Natural killer cell (primary cell): ENCODE measurements around the gene PCNX1. TPM values are rescaled to one million over a fixed set of nuclear protein-coding genes. Genes with fewer than 3 reads are reported as not detected.

Experiments used
- ATAC-seq, 3 donors: fragments of 150-1000 bp in 2 of 3; fragments of 200-7000 bp in 1 of 3; cut with Tn5 transposase; 1 replicate in 1 of 3; 2 replicates in 2 of 3; pipeline ENCODE4 v1.10.0; 2021; ENCODE audit warnings: mild to moderate bottlenecking in 2 of 3, moderate library complexity in 2 of 3
- DNase-seq, 2 donors: peaks; one replicate each; pipeline versions ENCODE4 v3.0.0 to v3.0.0-alpha.2; 2013 to 2021; ENCODE audit warnings: mixed read lengths in 1 of 2
- H3K27ac ChIP-seq: one replicate; pipeline ENCODE4 v1.5.1; 2013; ENCODE audit warnings: mild to moderate bottlenecking, low read length
- H3K27me3 ChIP-seq: one replicate; pipeline ENCODE4 v1.6.1; 2013; ENCODE audit warnings: low read length; ENCODE audit not compliant: control insufficient read depth, insufficient read depth
- H3K36me3 ChIP-seq: one replicate; pipeline ENCODE4 v1.6.1; 2013; ENCODE audit warnings: low read length; ENCODE audit not compliant: control insufficient read depth, insufficient read depth
- H3K4me1 ChIP-seq: one replicate; pipeline ENCODE4 v1.6.1; 2013; ENCODE audit warnings: low read length; ENCODE audit not compliant: control insufficient read depth, insufficient read depth
- H3K4me3 ChIP-seq: one replicate; pipeline ENCODE4 v1.5.1; 2013; ENCODE audit warnings: low read length
- H3K9me3 ChIP-seq: one replicate; pipeline ENCODE4 v1.6.1; 2013; ENCODE audit warnings: low read length; ENCODE audit not compliant: control insufficient read depth, insufficient read depth
- H3K27ac Mint-ChIP-seq, 2 donors: one replicate each; pipeline ENCODE4 v1.8.0; 2022; ENCODE audit warnings: mild to moderate bottlenecking in 2 of 2, mixed read lengths in 2 of 2, moderate library complexity in 1 of 2
- H3K27me3 Mint-ChIP-seq, 2 donors: one replicate each; pipeline ENCODE4 v1.8.0; 2022; ENCODE audit warnings: low read depth in 2 of 2, mixed read lengths in 2 of 2
- H3K36me3 Mint-ChIP-seq: one replicate; pipeline ENCODE4 v1.8.0; 2022; ENCODE audit warnings: mixed read lengths
- H3K4me1 Mint-ChIP-seq, 2 donors: one replicate each; pipeline ENCODE4 v1.8.0; 2022; ENCODE audit warnings: mixed read lengths in 2 of 2
- H3K4me3 Mint-ChIP-seq: one replicate; pipeline ENCODE4 v1.8.0; 2022; ENCODE audit warnings: mild to moderate bottlenecking, moderate library complexity, mixed read lengths
- H3K9me3 Mint-ChIP-seq, 2 donors: one replicate each; pipeline ENCODE4 v1.8.0; 2022; ENCODE audit warnings: mixed read lengths in 2 of 2
- CTCF ChIP-seq: fragments of 200-600 bp; IDR thresholded peaks from one replicate; pipeline ENCODE4 v1.8.0; 2022; ENCODE audit warnings: antibody characterized with exemption
- WGBS: methylation state at CpG from one replicate; pipeline ENCODE4 v1.1.7; 2013; ENCODE audit warnings: missing lambda C conversion rate; ENCODE audit not compliant: insufficient coverage; 5-methylcytosine and 5-hydroxymethylcytosine counted together
- intact Hi-C: fragments of 100-400 bp; cut with micrococcal nuclease; formaldehyde crosslinking; loops from one replicate; pipeline ENCODE4 v1.14.2; 2022
- total RNA-seq, 4 donors: library from RNA; stranded (reverse); fragments of 120-200 nt in 1 of 4; gene quantifications; one replicate each; pipeline versions ENCODE4 v1.2.3 to v1.2.4, GENCODE V29; 2013 to 2022

PCNX1 gene
- total RNA-seq, 3 donors from 2014 or later (not counting 1 experiment from before 2014, with no cell fraction given) = 79.8 to 124 (median 119) TPM

DNA sequence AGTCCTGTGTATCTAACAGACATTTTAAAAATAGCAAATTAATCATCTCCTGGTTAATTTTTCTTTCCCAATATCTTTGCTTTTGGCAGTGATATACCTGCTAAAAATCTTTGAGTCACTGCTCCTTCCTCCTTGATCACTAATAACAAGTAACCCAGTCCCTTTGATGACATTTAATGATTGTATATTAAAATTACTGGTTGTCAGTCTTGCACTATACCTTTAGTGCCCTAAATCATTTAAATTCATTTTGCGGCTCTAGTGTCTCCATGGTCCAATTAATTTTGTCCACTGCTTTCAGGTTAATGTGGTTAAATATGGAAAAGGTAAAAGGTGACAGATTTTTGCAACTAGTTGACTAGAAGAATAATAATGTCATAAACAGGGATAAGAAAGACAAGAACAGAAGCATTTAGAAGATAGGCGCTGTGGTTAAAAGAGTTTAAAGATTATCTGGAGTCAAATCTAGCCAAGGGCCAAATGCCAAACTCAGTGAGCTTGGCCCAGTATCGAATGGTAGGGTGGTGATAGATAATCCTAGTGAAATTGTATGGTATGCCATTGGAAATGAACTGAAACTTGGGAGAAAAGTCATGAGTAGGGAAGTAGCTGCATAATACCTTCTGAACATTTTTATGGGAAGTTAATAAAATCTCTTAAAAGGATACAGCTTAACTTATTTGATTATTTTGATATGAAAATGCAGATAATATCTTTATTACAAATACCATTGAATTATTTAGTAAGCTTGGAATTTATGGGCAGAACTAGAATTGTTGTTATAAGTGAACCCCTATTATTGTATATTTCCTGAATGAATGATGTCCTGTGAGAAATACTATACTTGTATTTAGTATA lies 115.0 kb downstream of the PCNX1 start:
- Mint-ChIP-seq H3K36me3 (peaks cover 10% of the 10 kb centered on the region), H3K4me1 (peaks cover 12 to 14% of the 10 kb centered on the region in 2 donors), H3K4me3 (no peak overlapping the region), H3K9me3 (no peaks in the 10 kb centered on the region), H3K27me3 (no peaks in the 10 kb centered on the region), H3K27ac (peak overlapping the region; percentile 5 to 56)
- no peaks in the 10 kb centered on the region for H3K27me3 ChIP-seq
- 99% methylated on average over 2 of the region's 3 CpGs for WGBS
- H3K36me3 ChIP-seq = peaks cover 39% of the 10 kb centered on the region
- intact Hi-C loops = no loop called here
- H3K9me3 ChIP-seq = no peaks in the 10 kb centered on the region
- no peaks in the 10 kb centered on the region for H3K4me1 ChIP-seq
- ATAC-seq (no peak), DNase-seq (no peak)
- no peak for TF ChIP-seq CTCF
- H3K4me3 ChIP-seq = no peak overlapping the region
- H3K27ac ChIP-seq = no peak overlapping the region

DNA sequence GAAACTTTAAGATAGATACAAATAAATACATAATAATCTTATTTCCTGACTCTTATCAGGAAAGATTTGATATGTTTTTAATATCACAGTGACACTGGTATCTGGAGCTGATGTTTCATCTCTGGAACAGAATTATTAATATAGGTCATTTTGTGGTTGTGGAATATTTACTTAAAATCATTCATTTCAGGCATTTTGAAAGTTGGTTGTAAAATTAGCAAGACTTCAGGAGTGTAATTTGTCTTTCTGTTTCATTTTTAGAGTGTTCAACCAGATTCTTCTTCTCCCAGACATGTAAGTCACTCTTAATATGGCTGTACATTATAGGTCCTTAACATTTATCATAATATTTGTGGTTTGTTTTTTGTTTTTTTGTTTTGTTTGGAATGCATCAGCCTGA lies 115.7 kb downstream of the PCNX1 start:
- intact Hi-C loops = no loop called here
- peak overlapping the region in 1 of 2 donors; percentile 56 for H3K27ac Mint-ChIP-seq
- DNase-seq (no peak), ATAC-seq (no peak)
- H3K36me3 ChIP-seq = peaks cover 42% of the 10 kb centered on the region
- H3K27me3 Mint-ChIP-seq = no peaks in the 10 kb centered on the region
- no peak overlapping the region for H3K27ac ChIP-seq
- TF ChIP-seq CTCF = no peak
- no peak overlapping the region for H3K4me3 Mint-ChIP-seq
- no peaks in the 10 kb centered on the region for H3K27me3 ChIP-seq
- no peaks in the 10 kb centered on the region for H3K9me3 ChIP-seq
- no peaks in the 10 kb centered on the region for H3K9me3 Mint-ChIP-seq
- no peak overlapping the region for H3K4me3 ChIP-seq
- H3K36me3 Mint-ChIP-seq = peaks cover 10% of the 10 kb centered on the region
- H3K4me1 Mint-ChIP-seq = peaks cover 12 to 14% of the 10 kb centered on the region in 2 donors
- H3K4me1 ChIP-seq = no peaks in the 10 kb centered on the region

DNA sequence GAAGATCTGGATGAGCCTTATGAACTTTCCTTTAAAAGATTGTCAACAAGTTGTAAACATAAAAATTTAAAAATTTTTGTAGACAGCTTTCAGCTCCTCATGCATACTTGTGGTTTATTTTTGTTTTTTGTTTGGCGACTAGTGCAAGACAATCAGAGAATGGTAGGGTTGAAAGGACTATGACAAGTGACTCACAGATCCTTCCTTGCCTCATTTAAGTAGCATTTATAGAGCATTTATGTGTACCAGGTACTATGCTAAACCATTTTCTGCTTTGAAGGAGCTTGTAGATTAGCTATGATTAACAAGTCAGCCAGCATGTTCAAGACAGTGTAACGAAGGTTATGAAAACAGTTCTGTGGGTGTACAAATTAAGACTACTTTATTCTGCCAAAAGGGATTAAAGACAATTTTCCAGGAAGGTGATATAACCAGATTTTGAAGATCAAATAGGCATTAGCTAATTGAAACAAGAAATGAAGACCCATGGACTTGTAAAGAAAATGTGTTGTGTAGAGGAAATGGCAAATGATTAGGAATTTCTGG lies 122.0 kb downstream of the PCNX1 start:
- peaks cover 6% of the 10 kb centered on the region for H3K36me3 Mint-ChIP-seq
- no peak for TF ChIP-seq CTCF
- no peaks in the 10 kb centered on the region for H3K9me3 ChIP-seq
- H3K4me3 Mint-ChIP-seq = no peak overlapping the region
- no peaks in the 10 kb centered on the region for H3K9me3 Mint-ChIP-seq
- peaks cover 59% of the 10 kb centered on the region for H3K36me3 ChIP-seq
- H3K27ac ChIP-seq = no peak overlapping the region
- H3K27me3 ChIP-seq = no peaks in the 10 kb centered on the region
- H3K4me1 Mint-ChIP-seq = no peaks in the 10 kb centered on the region
- no peak overlapping the region for H3K27ac Mint-ChIP-seq
- DNase-seq (no peak), ATAC-seq (no peak)
- intact Hi-C loops = no loop called here
- WGBS = 100% methylated on average over 2 of the region's 2 CpGs
- no peaks in the 10 kb centered on the region for H3K27me3 Mint-ChIP-seq
- no peak overlapping the region for H3K4me3 ChIP-seq
- no peaks in the 10 kb centered on the region for H3K4me1 ChIP-seq
